Right atrium auricular region (tissue), 2 donors: Measurements from ENCODE around the gene VPS13C. TPM values are rescaled to one million over a fixed set of nuclear protein-coding genes. Genes with fewer than 3 reads are reported as not detected.

ENCODE experiments used
- DNase-seq: peaks from one replicate; pipeline ENCODE4 v3.0.0-alpha.2; 2019; ENCODE audit warnings: low spot score
- H3K27ac ChIP-seq, 2 donors: fragments of 200-600 bp; sonication (generic); 1 replicate in 1 of 2; 2 replicates in 1 of 2; pipeline ENCODE4 v1.5.1; 2016 to 2019
- H3K27me3 ChIP-seq, 2 donors: fragments of 200-600 bp; sonication (generic); one replicate each; pipeline versions ENCODE4 v1.5.1 to v1.6.0; 2017 to 2019
- H3K36me3 ChIP-seq: fragments of 200-600 bp; sonication (generic); one replicate; pipeline ENCODE4 v1.5.1; 2016
- H3K4me1 ChIP-seq, 2 donors: fragments of 200-600 bp; sonication (generic); one replicate each; pipeline versions ENCODE4 v1.5.1 to v1.6.0; 2017 to 2019
- H3K4me3 ChIP-seq, 2 donors: fragments of 200-600 bp; sonication (generic); 1 replicate in 1 of 2; 2 replicates in 1 of 2; pipeline ENCODE4 v1.5.1; 2017 to 2019; ENCODE audit warnings: mild to moderate bottlenecking in 1 of 2, moderate library complexity in 1 of 2
- H3K9me3 ChIP-seq, 2 donors: fragments of 200-600 bp; sonication (generic); one replicate each; pipeline ENCODE4 v1.5.1; 2019
- total RNA-seq, 2 donors: library from RNA; depleted of rRNA; stranded (reverse); fragments of >200 nt; gene quantifications; one replicate each; pipeline ENCODE4 v1.1.0, GENCODE V29; 2016
- TF ChIP-seq, protein P1 (sequence below), 2 donors: fragments of 200-600 bp; sonication (generic); IDR thresholded peaks; one replicate each; pipeline ENCODE4 v1.5.1; 2019; ENCODE audit warnings: antibody characterized with exemption in 2 of 2

VPS13C gene
- total RNA-seq, 2 donors from 2014 or later = 30.3 to 41.9 TPM

DNA sequence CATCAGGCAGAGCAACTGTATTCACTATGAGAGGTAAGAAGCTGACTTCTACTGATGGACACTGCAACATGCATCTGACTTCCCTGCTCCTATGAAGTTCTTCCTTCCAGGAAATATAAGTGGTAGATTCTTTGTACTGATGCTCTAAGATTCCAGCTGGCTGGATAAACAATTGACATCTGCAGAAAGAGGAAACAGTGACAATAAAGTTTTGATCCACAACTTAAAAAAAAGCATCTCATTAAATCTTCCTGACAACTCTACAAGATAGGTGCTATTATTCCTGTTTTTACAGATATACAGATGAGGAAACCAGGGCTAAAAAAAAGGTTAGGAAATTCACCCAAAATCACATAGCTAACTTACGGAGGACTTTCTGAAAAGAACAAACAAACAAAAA lies 142.8 kb downstream of the VPS13C start:
- DNase-seq = no peak
- peaks cover 44% of the 10 kb centered on the region for H3K36me3 ChIP-seq
- H3K27ac ChIP-seq = no peak overlapping the region

DNA sequence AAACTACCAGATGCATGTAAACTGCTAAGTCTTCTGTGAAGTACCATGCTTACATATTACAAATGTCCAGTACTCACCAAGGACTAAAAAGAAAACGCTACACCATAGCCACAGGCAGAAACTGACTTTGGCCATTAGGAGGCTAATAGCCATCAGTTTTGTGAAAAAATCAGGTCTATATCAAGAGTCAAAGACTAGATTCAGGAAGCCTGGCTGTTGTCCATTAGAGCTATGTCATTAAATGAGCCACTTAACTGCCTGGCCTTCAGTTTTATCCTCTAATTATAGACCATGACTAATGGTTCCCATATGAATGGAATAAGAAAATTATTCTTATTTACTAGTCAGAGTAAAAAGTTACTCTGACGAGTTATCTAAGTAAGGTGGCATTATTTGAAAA lies 144.1 kb downstream of the VPS13C start:
- Histone ChIP-seq H3K27ac (no peak overlapping the region), H3K27me3 (no peaks in the 10 kb centered on the region), H3K4me1 (peaks cover 0 to 8% of the 10 kb centered on the region in 2 donors), H3K9me3 (no peaks in the 10 kb centered on the region), H3K4me3 (no peak overlapping the region), H3K36me3 (peaks cover 32% of the 10 kb centered on the region)
- DNase-seq = no peak
- TF ChIP-seq, protein P1, sequence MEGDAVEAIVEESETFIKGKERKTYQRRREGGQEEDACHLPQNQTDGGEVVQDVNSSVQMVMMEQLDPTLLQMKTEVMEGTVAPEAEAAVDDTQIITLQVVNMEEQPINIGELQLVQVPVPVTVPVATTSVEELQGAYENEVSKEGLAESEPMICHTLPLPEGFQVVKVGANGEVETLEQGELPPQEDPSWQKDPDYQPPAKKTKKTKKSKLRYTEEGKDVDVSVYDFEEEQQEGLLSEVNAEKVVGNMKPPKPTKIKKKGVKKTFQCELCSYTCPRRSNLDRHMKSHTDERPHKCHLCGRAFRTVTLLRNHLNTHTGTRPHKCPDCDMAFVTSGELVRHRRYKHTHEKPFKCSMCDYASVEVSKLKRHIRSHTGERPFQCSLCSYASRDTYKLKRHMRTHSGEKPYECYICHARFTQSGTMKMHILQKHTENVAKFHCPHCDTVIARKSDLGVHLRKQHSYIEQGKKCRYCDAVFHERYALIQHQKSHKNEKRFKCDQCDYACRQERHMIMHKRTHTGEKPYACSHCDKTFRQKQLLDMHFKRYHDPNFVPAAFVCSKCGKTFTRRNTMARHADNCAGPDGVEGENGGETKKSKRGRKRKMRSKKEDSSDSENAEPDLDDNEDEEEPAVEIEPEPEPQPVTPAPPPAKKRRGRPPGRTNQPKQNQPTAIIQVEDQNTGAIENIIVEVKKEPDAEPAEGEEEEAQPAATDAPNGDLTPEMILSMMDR (IDR thresholded peaks at IDR 0.05) = no peak

More for the DNA sequence above, 142.8 kb downstream of the VPS13C start:
- Histone ChIP-seq H3K4me3 (no peak overlapping the region), H3K4me1 (peaks cover 0 to 8% of the 10 kb centered on the region in 2 donors), H3K27me3 (no peaks in the 10 kb centered on the region), H3K9me3 (no peaks in the 10 kb centered on the region)
- TF ChIP-seq, protein P1 (IDR thresholded peaks at IDR 0.05) = no peak

DNA sequence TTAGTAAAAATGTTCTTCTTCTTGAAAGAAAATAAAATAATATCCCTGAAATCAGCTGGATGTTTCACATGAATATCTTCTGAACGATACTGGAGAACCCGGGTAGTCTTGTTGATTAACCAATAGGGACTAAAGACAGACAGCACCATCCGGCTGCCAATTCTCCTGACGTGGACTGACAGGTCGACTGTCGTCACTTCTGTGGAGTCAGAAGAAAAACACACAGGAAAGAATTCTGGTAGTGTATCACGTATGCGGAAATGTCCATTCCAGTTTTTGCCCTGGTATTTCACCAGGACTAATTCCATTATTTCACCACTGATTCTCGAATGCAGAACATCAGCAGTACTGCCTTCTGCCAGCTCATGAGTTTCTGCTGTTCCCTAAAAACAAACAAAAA lies 144.6 kb downstream of the VPS13C start:
- H3K4me3 ChIP-seq = no peak overlapping the region
- peaks cover 0 to 8% of the 10 kb centered on the region in 2 donors for H3K4me1 ChIP-seq
- no peak overlapping the region for H3K27ac ChIP-seq
- H3K36me3 ChIP-seq = peaks cover 28% of the 10 kb centered on the region
- DNase-seq = no peak
- H3K27me3 ChIP-seq = no peaks in the 10 kb centered on the region
- no peaks in the 10 kb centered on the region for H3K9me3 ChIP-seq
- TF ChIP-seq, protein P1 (IDR thresholded peaks at IDR 0.05) = no peak

DNA sequence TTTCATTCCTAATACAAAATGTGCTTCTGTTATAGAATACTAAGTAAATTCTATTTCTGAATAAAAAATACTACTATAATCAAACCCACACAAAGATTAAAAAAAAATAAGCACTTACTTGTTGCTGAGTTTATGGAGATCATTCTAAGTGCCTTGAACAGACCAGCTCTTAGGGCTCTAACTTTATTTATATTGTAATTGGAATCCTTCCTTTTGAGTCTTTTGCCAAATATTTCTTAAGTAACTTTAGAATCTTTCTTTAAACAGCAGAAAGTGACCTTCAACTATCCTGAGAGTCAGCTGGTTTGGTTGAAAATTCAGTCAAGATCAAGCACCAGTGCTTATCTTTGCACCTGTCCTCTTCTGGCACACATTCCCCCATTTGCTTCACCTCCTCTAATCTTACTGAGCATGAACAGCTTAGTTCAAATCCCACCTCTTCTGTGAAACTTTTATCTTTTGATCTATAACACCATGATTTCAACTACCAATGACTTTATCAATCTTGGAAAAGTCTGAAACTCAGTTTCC lies 149.3 kb downstream of the VPS13C start:
- peaks cover 33% of the 10 kb centered on the region for H3K36me3 ChIP-seq

DNA sequence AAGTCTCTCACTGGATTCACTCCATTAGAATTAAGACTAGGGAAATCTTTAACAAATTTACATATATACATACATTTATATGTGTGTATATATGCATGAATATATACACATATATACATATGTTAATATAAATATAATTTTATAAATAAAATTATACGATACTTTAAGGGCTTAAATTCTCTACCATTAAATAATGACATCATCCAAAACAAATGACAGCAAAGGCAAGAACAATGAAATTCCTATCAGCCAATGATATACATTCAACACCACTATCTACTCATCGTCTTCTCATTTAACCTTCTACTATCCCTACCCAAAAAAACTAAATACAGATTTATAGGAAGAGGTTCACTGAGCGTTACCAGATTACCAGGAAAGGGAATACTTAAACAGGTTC lies 152.0 kb downstream of the VPS13C start:
- Histone ChIP-seq H3K27ac (no peak overlapping the region), H3K4me3 (no peak overlapping the region), H3K9me3 (no peaks in the 10 kb centered on the region), H3K27me3 (no peaks in the 10 kb centered on the region), H3K36me3 (peaks cover 25% of the 10 kb centered on the region), H3K4me1 (no peaks in the 10 kb centered on the region)
- DNase-seq = no peak
- TF ChIP-seq, protein P1 (IDR thresholded peaks at IDR 0.05) = no peak

More for the DNA sequence above, 149.3 kb downstream of the VPS13C start:
- Histone ChIP-seq H3K4me1 (peaks cover 0 to 2% of the 10 kb centered on the region in 2 donors), H3K4me3 (no peak overlapping the region), H3K27ac (no peak overlapping the region), H3K9me3 (no peaks in the 10 kb centered on the region), H3K27me3 (no peaks in the 10 kb centered on the region)
- DNase-seq = no peak
- TF ChIP-seq, protein P1 (IDR thresholded peaks at IDR 0.05) = no peak

DNA sequence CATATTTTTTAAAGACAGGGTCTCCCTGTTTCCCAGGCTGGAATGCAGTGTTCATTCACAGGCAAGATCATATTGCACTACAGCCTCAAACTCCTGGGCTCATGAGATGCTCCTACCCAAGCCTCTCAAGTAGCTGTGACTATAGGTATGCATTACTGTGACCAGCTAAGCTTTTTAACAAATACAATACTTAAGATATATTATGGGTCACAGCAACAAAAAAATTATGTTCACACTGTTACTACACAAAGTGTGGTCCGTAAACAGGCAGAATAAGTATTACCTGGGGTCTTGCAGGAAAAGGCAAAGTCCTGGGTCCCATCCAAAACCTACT lies 152.5 kb downstream of the VPS13C start:
- TF ChIP-seq, protein P1 (IDR thresholded peaks at IDR 0.05) = no peak
- H3K4me3 ChIP-seq = no peak overlapping the region
- DNase-seq = no peak
- no peaks in the 10 kb centered on the region for H3K27me3 ChIP-seq
- H3K27ac ChIP-seq = no peak overlapping the region
- peaks cover 25% of the 10 kb centered on the region for H3K36me3 ChIP-seq
- no peaks in the 10 kb centered on the region for H3K9me3 ChIP-seq
- no peaks in the 10 kb centered on the region for H3K4me1 ChIP-seq
